AG04450 (cell line): ENCODE measurements around the gene SOBP. TPM values are rescaled to one million over a fixed set of nuclear protein-coding genes. Genes with fewer than 3 reads are reported as not detected.
"Not testable (repeated sequence)": the region's sequence is repeated elsewhere in the genome, so short reads cannot be mapped to it uniquely, and the experiment has no call there.

ENCODE experiments used
- CTCF ChIA-PET: fragments of 300-600, 350-600 bp; formaldehyde crosslinking; extraction: SDS; loops from one replicate; lab custom pipeline; 2022; ENCODE audit warnings: antibody characterized with exemption, inconsistent platforms; lab: Charles Lee
- POLR2A ChIA-PET: fragments of 350-600 bp; formaldehyde crosslinking; extraction: SDS; loops from one replicate; lab custom pipeline; 2021; ENCODE audit warnings: antibody characterized with exemption, inconsistent platforms; lab: Yijun Ruan, JAX
- DNase-seq: peaks from one replicate; pipeline ENCODE4 v3.0.0-alpha.2; 2011; ENCODE audit warnings: low read depth, low spot score
- H3K27ac ChIP-seq: one replicate; pipeline ENCODE4 v1.5.1; 2012; ENCODE audit warnings: low read depth, low read length, control low read depth
- H3K27me3 ChIP-seq: one replicate; pipeline ENCODE4 v1.6.0; 2012; ENCODE audit warnings: low read length; ENCODE audit not compliant: control insufficient read depth, insufficient read depth
- H3K4me3 ChIP-seq: 2 replicates; pipeline ENCODE4 v1.5.1; 2011; ENCODE audit warnings: mild to moderate bottlenecking, low read depth, low read length, control low read depth
- H3K9me3 ChIP-seq: 2 replicates; pipeline ENCODE4 v1.5.1; 2012; ENCODE audit warnings: low read length; ENCODE audit not compliant: control insufficient read depth, insufficient read depth
- polyA plus RNA-seq: library from polyadenylated mRNA; depleted of rRNA; stranded (reverse); fragments of >200 nt; gene quantifications from 2 replicates; pipeline ENCODE4 v1.2.3, GENCODE V29; 2011
- TF ChIP-seq, protein P1 (sequence below): IDR thresholded peaks from 2 replicates; pipeline ENCODE4 v1.5.1; 2011; ENCODE audit warnings: low read depth, low read length, control low read depth, inconsistent platforms

SOBP gene
- polyA plus RNA-seq, 1 experiment = 0.76 TPM

DNA sequence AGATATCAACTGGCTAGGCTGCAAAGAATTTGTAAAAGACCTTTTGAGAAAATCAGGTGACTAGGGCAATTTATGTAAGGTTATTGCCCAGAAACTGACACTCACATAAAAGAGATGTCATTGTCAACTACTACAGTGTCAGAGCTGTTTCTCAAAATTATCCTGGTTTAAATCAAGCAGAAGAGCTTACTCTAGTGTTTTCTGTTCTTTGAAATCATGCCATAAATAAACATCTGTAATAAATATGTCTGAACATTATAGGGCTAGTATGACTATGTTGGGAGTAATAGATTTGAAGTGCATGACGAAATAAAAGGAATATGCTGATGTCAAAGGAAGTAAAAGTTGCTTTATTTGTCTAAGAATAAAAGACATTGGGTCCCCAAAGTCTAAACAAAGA is 19.6 kb upstream of the SOBP start:
- Histone ChIP-seq H3K27ac (no peak overlapping the region), H3K27me3 (peaks cover 7% of the 10 kb centered on the region), H3K4me3 (no peak overlapping the region), H3K9me3 (no peaks in the 10 kb centered on the region)
- TF ChIP-seq, protein P1, sequence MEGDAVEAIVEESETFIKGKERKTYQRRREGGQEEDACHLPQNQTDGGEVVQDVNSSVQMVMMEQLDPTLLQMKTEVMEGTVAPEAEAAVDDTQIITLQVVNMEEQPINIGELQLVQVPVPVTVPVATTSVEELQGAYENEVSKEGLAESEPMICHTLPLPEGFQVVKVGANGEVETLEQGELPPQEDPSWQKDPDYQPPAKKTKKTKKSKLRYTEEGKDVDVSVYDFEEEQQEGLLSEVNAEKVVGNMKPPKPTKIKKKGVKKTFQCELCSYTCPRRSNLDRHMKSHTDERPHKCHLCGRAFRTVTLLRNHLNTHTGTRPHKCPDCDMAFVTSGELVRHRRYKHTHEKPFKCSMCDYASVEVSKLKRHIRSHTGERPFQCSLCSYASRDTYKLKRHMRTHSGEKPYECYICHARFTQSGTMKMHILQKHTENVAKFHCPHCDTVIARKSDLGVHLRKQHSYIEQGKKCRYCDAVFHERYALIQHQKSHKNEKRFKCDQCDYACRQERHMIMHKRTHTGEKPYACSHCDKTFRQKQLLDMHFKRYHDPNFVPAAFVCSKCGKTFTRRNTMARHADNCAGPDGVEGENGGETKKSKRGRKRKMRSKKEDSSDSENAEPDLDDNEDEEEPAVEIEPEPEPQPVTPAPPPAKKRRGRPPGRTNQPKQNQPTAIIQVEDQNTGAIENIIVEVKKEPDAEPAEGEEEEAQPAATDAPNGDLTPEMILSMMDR = no peak
- ChIA-PET CTCF (interaction anchor here (0.9 to 1.8 kb wide), 2 partner anchors 12 to 152 kb away, joined by 3 to 5 read pairs; no protein-coding TSS in a partner anchor), POLR2A (no interaction called here)
- no peak for DNase-seq

DNA sequence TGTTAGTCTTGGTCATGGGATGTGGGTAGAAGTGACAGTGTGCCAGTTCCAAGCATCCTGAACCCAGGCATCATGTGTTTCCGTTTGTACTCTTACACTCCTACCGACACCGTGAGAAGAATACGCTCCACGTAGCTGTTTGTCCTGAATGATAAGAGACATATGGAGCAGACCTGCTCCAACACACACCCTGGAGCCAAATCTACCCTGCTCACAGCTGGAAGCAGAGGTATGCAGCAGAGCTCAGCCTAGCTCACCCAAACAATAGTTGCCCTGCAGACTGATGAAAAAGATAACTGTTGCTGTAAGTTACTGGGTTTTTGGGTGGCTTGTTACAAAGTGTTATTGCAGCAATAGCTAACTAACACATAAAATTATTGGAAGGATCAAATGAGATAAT is 16.3 kb upstream of the SOBP start:
- H3K9me3 ChIP-seq = no peaks in the 10 kb centered on the region
- ChIA-PET POLR2A (interaction anchor here (0.7 kb wide), 1 partner anchor 14 kb away, joined by 4 read pairs; the partner anchor contains the start of gene PDSS2), CTCF (interaction anchor here (1.5 kb wide), 1 partner anchor 156 kb away, joined by 3 read pairs; no protein-coding TSS in a partner anchor)
- no peak for DNase-seq
- TF ChIP-seq, protein P1 = no peak
- H3K27ac ChIP-seq = no peak overlapping the region
- H3K27me3 ChIP-seq = peaks cover 6% of the 10 kb centered on the region
- H3K4me3 ChIP-seq = no peak overlapping the region

DNA sequence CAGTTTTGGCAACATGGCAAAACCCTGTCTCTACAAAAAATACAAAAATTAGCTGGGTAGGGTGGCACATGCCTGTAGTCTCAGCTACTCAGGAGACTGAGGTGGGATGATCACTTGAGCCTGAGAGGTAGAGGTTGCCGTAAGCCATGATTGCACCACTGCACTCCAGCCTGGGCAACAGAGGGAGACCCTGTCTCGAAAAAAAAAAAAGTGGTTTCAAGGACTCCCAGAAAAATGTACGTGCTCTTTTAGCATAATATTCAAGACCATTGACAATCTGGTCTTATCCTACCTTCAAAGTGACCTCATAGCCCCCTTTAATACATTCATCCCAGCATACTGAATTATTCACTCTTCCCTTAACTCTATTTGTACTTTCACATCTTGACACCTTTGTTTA is 14.6 kb upstream of the SOBP start:
- H3K9me3 ChIP-seq, POLR2A ChIA-PET, DNase-seq, H3K4me3 ChIP-seq, H3K27ac ChIP-seq: not testable (repeated sequence)
- CTCF ChIA-PET = interaction anchor here (0.6 kb wide), 1 partner anchor 110 kb away, joined by 3 read pairs; no protein-coding TSS in a partner anchor
- peaks cover 11% of the 10 kb centered on the region for H3K27me3 ChIP-seq

DNA sequence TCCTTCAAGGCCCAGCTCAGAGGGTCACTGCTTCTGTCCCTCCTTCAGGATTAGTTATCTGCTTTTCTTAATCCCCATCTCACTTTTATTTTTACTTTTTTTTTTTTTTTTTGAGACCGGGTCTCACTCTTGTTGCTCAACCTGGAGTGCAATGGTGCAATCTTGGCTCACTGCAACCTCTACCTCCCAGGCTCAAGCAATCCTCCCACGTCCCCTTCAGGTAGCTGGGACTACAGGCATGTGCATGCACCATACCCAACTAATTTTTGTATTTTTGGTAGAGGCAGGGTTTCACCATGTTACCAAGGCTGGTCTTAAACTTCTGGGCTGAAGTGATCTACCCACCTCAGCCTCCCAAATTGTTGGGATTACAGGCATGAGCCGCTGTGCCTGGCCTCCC is 14.1 kb upstream of the SOBP start:
- H3K9me3 ChIP-seq, DNase-seq, H3K27ac ChIP-seq, H3K4me3 ChIP-seq, POLR2A ChIA-PET: not testable (repeated sequence)
- CTCF ChIA-PET = interaction anchor here (0.6 kb wide), 1 partner anchor 111 kb away, joined by 3 read pairs; no protein-coding TSS in a partner anchor
- peaks cover 16% of the 10 kb centered on the region for H3K27me3 ChIP-seq

DNA sequence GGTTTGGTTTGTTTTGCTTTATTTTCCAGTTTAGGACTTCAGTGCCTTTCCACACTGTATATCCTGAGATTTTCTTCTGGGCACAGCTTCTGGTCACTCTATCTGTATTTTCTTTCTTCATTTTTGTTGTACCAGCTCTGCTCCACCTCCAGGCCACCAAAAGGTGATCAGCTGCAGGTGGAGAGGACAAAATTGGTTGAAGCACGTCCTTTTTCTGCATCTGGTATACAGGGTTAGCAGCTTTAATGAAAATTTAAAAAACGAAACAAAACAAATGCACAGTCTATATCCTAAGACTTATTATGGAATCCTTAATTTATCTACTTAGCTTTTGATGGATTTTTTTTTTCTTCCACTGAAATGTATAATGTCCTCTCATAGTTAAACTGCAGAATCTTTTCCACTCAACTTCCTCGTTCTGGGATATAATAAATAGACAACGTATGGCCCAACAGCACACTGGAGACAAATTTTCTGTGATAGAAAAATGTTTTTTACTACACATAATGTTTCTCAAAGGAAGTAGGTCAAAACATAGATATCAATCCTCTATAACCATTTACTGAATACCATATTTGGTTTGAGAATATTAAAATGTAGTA is 10.7 kb upstream of the SOBP start:
- ChIA-PET POLR2A (no interaction called here), CTCF (interaction anchor here (0.5 to 1.3 kb wide), 2 partner anchors 10 to 161 kb away, joined by 3 to 4 read pairs; no protein-coding TSS in a partner anchor)
- TF ChIP-seq, protein P1 = no peak
- Histone ChIP-seq H3K27me3 (peaks cover 20% of the 10 kb centered on the region), H3K4me3 (no peak overlapping the region), H3K9me3 (no peaks in the 10 kb centered on the region), H3K27ac (no peak overlapping the region)
- DNase-seq = no peak

DNA sequence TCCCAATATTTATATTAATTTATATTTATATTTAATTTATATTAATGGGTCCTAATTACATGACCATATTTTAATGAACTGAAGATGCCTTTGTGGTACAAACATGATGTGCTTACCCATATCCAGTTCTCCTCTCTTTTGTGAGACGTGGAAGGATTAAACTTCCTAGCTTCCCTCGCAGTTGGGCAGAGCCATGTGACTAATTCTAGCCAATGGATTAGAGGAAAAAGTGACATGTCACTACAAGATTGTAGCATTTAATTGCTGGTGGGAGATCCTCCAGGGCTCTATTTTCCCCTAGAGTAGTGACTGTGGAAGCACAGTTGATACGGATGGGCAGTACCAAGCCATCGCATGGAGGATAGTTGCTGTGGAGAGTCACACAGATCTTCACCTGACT is 4.8 kb upstream of the SOBP start:
- TF ChIP-seq, protein P1 = no peak
- no peak for DNase-seq
- Histone ChIP-seq H3K27me3 (peaks cover 31% of the 10 kb centered on the region), H3K9me3 (no peaks in the 10 kb centered on the region; the same call in 1 of the 2 replicates), H3K27ac (no peak overlapping the region), H3K4me3 (no peak overlapping the region)
- ChIA-PET CTCF (interaction anchor here (1.0 kb wide), 1 partner anchor 167 kb away, joined by 3 read pairs; no protein-coding TSS in a partner anchor), POLR2A (no interaction called here)
